Keratinocyte (primary cell): ENCODE results near the gene MIEN1. TPM values are rescaled to one million over a fixed set of nuclear protein-coding genes. Genes with fewer than 3 reads are reported as not detected.

ENCODE experiments used
- DNase-seq: peaks from one replicate; pipeline ENCODE4 v3.0.0-alpha.2; 2011; ENCODE audit warnings: low read depth, missing footprints, low spot score
- FAIRE-seq: peaks from 2 replicates; lab custom pipeline; 2011; peaks lifted over from hg19 to GRCh38; lab: Jason Lieb, UNC
- H2AFZ ChIP-seq: 2 replicates; pipeline ENCODE4 v1.6.0; 2012; ENCODE audit warnings: low read length, control low read depth, inconsistent platforms; ENCODE audit not compliant: control insufficient read depth
- H3K27ac ChIP-seq: 2 replicates; pipeline ENCODE4 v1.5.1; 2011; ENCODE audit warnings: low read length; ENCODE audit not compliant: control insufficient read depth, insufficient read depth
- H3K27me3 ChIP-seq: 3 replicates; pipeline ENCODE4 v1.6.0; 2011; ENCODE audit warnings: low read length; ENCODE audit not compliant: control insufficient read depth, insufficient read depth; ENCODE audit errors: extremely low read depth
- H3K36me3 ChIP-seq, 2 experiments: 2 replicates in 1 of 2; 3 replicates in 1 of 2; pipeline ENCODE4 v1.5.1; 2011; ENCODE audit warnings: low read length in 2 of 2, mild to moderate bottlenecking in 1 of 2; ENCODE audit not compliant: control insufficient read depth in 2 of 2, insufficient read depth in 2 of 2; ENCODE audit errors: extremely low read depth in 1 of 2
- H3K4me1 ChIP-seq: 3 replicates; pipeline ENCODE4 v1.5.1; 2011; ENCODE audit warnings: low read length; ENCODE audit not compliant: control insufficient read depth, insufficient read depth; ENCODE audit errors: extremely low read depth
- H3K4me2 ChIP-seq: 3 replicates; pipeline ENCODE4 v1.6.0; 2011; ENCODE audit warnings: low read depth, low read length; ENCODE audit not compliant: control insufficient read depth, insufficient read depth; ENCODE audit errors: extremely low read depth
- H3K4me3 ChIP-seq, 3 experiments: fragments of 200-600 bp in 1 of 3; sonication (generic) in 1 of 3; 2 replicates in 2 of 3; 3 replicates in 1 of 3; pipeline ENCODE4 v1.5.1; 2011 to 2016; ENCODE audit warnings: low read length in 3 of 3, mild to moderate bottlenecking in 3 of 3, control low read depth in 2 of 3, inconsistent platforms in 1 of 3, low read depth in 1 of 3, mixed read lengths in 1 of 3, mixed run types in 1 of 3, moderate library complexity in 1 of 3; ENCODE audit not compliant: control insufficient read depth in 2 of 3, insufficient read depth in 2 of 3; ENCODE audit errors: extremely low read depth in 1 of 3
- H3K79me2 ChIP-seq: 2 replicates; pipeline ENCODE4 v1.6.0; 2012; ENCODE audit warnings: low read length; ENCODE audit not compliant: control insufficient read depth, insufficient read depth
- H3K9ac ChIP-seq: 3 replicates; pipeline ENCODE4 v1.6.0; 2011; ENCODE audit warnings: low read length; ENCODE audit not compliant: control insufficient read depth, insufficient read depth; ENCODE audit errors: extremely low read depth
- H3K9me1 ChIP-seq: 3 replicates; pipeline ENCODE4 v1.6.0; 2011; ENCODE audit warnings: low read length; ENCODE audit not compliant: control insufficient read depth, insufficient read depth; ENCODE audit errors: extremely low read depth
- H3K9me3 ChIP-seq: 2 replicates; pipeline ENCODE4 v1.5.1; 2012; ENCODE audit warnings: low read depth, low read length; ENCODE audit not compliant: control insufficient read depth
- H4K20me1 ChIP-seq: 3 replicates; pipeline ENCODE4 v1.6.0; 2011; ENCODE audit warnings: low read length; ENCODE audit not compliant: control insufficient read depth, insufficient read depth; ENCODE audit errors: extremely low read depth
- EZH2 ChIP-seq: IDR thresholded peaks from one replicate; pipeline ENCODE4 v1.6.1; 2012; ENCODE audit warnings: inconsistent platforms, mild to moderate bottlenecking, low read length, moderate library complexity
- dilution Hi-C: fragments of 300-500 bp; cut with MboI; formaldehyde crosslinking; loops from one replicate; pipeline ENCODE4 v1.7.0; 2020; ENCODE audit warnings: low sequenced_read_pairs; ENCODE audit not compliant: extremely low pct_ligation_motif_present
- polyA plus RNA-seq, 5 experiments: library from polyadenylated mRNA; depleted of rRNA in 3 of 5; stranded (reverse) in 3 of 5; stranded (forward) in 1 of 5; unstranded in 1 of 5; fragments of >200 nt; gene quantifications; 1 replicate in 1 of 5; 2 replicates in 3 of 5; 3 replicates in 1 of 5; pipeline versions ENCODE4 v1.2.1 to v1.2.3, GENCODE V29; 2011 to 2012; ENCODE audit warnings: missing spikeins in 2 of 5, low read depth in 1 of 5, low replicate concordance in 1 of 5
- TF ChIP-seq, protein P1 (sequence below), 3 experiments: IDR thresholded peaks in 1 of 3; conservative IDR thresholded peaks in 1 of 3; optimal IDR thresholded peaks in 1 of 3; 2 replicates in 2 of 3; 3 replicates in 1 of 3; pipeline versions ENCODE3 to v1.5.1; 2011; ENCODE audit warnings: low read length in 3 of 3, mild to moderate bottlenecking in 3 of 3, moderate library complexity in 2 of 3, control low read depth in 1 of 3, inconsistent platforms in 1 of 3; ENCODE audit not compliant: insufficient read depth in 2 of 3; ENCODE audit errors: extremely low read depth in 1 of 3

MIEN1 gene
- polyA plus RNA-seq, 1 donor (not counting 4 experiments of a cell fraction or from before 2014, with no cell fraction given), result 38.4 TPM

DNA sequence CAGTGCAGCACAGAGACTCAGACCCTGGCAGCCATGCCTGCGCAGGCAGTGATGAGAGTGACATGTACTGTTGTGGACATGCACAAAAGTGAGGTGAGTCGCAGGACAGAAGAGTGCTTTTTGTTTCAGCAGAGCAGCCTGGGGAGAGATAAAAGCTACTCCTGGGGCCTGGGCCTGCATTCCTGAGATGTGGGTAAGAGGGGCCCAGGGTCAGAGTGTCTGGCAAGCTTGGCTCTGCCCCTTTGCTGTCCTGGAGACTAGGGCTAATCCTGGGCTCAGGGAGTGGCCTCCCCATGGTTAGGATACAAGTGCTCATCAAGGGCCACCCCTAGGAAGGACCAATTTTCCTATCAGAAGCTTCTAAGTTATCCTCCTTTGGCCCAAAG is 35.2 kb downstream of the MIEN1 start:
- no peaks in the 10 kb centered on the region for H3K27me3 ChIP-seq
- FAIRE-seq, result no peak
- no peak overlapping the region for H2AFZ ChIP-seq
- H3K36me3 ChIP-seq, result peaks cover 0 to 2% of the 10 kb centered on the region in 2 experiments
- no peak overlapping the region for H3K4me2 ChIP-seq
- peaks cover 5% of the 10 kb centered on the region for H3K4me1 ChIP-seq
- H3K9ac ChIP-seq, result no peak overlapping the region
- H3K4me3 ChIP-seq, result no peak overlapping the region
- TF ChIP-seq, protein P1, sequence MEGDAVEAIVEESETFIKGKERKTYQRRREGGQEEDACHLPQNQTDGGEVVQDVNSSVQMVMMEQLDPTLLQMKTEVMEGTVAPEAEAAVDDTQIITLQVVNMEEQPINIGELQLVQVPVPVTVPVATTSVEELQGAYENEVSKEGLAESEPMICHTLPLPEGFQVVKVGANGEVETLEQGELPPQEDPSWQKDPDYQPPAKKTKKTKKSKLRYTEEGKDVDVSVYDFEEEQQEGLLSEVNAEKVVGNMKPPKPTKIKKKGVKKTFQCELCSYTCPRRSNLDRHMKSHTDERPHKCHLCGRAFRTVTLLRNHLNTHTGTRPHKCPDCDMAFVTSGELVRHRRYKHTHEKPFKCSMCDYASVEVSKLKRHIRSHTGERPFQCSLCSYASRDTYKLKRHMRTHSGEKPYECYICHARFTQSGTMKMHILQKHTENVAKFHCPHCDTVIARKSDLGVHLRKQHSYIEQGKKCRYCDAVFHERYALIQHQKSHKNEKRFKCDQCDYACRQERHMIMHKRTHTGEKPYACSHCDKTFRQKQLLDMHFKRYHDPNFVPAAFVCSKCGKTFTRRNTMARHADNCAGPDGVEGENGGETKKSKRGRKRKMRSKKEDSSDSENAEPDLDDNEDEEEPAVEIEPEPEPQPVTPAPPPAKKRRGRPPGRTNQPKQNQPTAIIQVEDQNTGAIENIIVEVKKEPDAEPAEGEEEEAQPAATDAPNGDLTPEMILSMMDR (optimal IDR thresholded peaks at IDR 0.05 in 1 of 3, IDR thresholded peaks at IDR 0.05 in 1 of 3, conservative IDR thresholded peaks at IDR 0.05 in 1 of 3; ENCODE audit: extremely low read depth in 1 of 3, insufficient read depth in 2 of 3, low read length in 3 of 3), result no peak
- TF ChIP-seq EZH2, result no peak
- DNase-seq, result no peak
- dilution Hi-C loops, result no loop called here
- no peak overlapping the region for H3K27ac ChIP-seq
- no peaks in the 10 kb centered on the region for H3K79me2 ChIP-seq
- no peaks in the 10 kb centered on the region for H3K9me3 ChIP-seq
- no peaks in the 10 kb centered on the region for H4K20me1 ChIP-seq
- no peaks in the 10 kb centered on the region for H3K9me1 ChIP-seq

DNA sequence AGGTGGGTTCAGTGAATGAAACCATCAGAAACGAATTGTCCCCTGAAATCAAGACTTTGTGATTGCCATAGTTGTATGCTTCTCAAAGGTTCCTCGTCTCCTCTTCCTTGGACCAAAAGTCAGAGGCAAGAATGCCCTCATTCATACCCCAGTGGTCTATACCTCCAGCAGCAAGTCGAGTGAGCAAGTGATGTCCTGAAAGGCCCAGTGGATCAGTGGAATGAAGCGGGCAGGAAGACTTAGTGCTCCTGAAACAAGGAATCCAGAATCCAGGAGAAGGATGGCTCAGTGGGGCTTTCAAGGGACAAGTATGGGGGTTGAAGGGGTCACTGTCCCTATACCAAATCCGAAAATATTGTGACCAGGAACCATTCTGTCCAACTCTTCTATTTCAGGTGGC is 35.7 kb downstream of the MIEN1 start:
- TF ChIP-seq, protein P1 (optimal IDR thresholded peaks at IDR 0.05 in 1 of 3, IDR thresholded peaks at IDR 0.05 in 1 of 3, conservative IDR thresholded peaks at IDR 0.05 in 1 of 3; ENCODE audit: extremely low read depth in 1 of 3, insufficient read depth in 2 of 3, low read length in 3 of 3), result no peak
- no peak for TF ChIP-seq EZH2
- H3K36me3 ChIP-seq, result peaks cover 0 to 2% of the 10 kb centered on the region in 2 experiments
- DNase-seq (no peak), FAIRE-seq (no peak)
- H2AFZ ChIP-seq, result no peak overlapping the region
- peaks cover 5% of the 10 kb centered on the region for H3K4me1 ChIP-seq
- no peaks in the 10 kb centered on the region for H3K9me1 ChIP-seq
- H3K4me3 ChIP-seq, result no peak overlapping the region
- dilution Hi-C loops, result no loop called here
- H3K9ac ChIP-seq, result no peak overlapping the region
- no peak overlapping the region for H3K4me2 ChIP-seq
- no peak overlapping the region for H3K27ac ChIP-seq
- no peaks in the 10 kb centered on the region for H4K20me1 ChIP-seq
- no peaks in the 10 kb centered on the region for H3K9me3 ChIP-seq
- no peaks in the 10 kb centered on the region for H3K79me2 ChIP-seq
- no peaks in the 10 kb centered on the region for H3K27me3 ChIP-seq
